GM23338 (cell line): ENCODE data around the gene CDC73. TPM values are rescaled to one million over a fixed set of nuclear protein-coding genes. Genes with fewer than 3 reads are reported as not detected.

Experiments used
- ATAC-seq: fragments of 200-7000 bp; cut with Tn5 transposase; 3 replicates; pipeline ENCODE4 v1.9.1; 2020
- DNase-seq: peaks from one replicate; pipeline ENCODE4 v3.0.0-alpha.2; 2015; ENCODE audit warnings: low spot score
- H2AFZ ChIP-seq: fragments of 200-600 bp; sonication (generic); 2 replicates; pipeline ENCODE4 v1.8.0; 2016; ENCODE audit warnings: antibody characterized with exemption, mild to moderate bottlenecking, moderate library complexity
- H3F3A ChIP-seq: fragments of 200-600 bp; sonication (generic); replicated peaks from 2 replicates; pipeline ENCODE4 v1.8.0; 2017; ENCODE audit warnings: antibody characterized with exemption, mixed run types, low read depth
- H3K27ac ChIP-seq: fragments of 200-600 bp; sonication (generic); 2 replicates; pipeline ENCODE4 v1.6.1; 2016; ENCODE audit warnings: low read depth
- H3K27me3 ChIP-seq: fragments of 200-600 bp; sonication (generic); 2 replicates; pipeline ENCODE4 v1.8.0; 2016; ENCODE audit warnings: mild to moderate bottlenecking, mixed run types, moderate library complexity; ENCODE audit not compliant: insufficient read depth
- H3K36me3 ChIP-seq: fragments of 200-600 bp; sonication (generic); 2 replicates; pipeline ENCODE4 v1.8.0; 2016; ENCODE audit warnings: mild to moderate bottlenecking; ENCODE audit not compliant: insufficient read depth
- H3K4me1 ChIP-seq: fragments of 200-600 bp; sonication (generic); 2 replicates; pipeline ENCODE4 v1.8.0; 2016; ENCODE audit warnings: mild to moderate bottlenecking, moderate library complexity; ENCODE audit not compliant: insufficient read depth
- H3K4me2 ChIP-seq: fragments of 200-600 bp; sonication (generic); 2 replicates; pipeline ENCODE4 v1.7.1; 2017; ENCODE audit warnings: mixed run types
- H3K4me3 ChIP-seq: fragments of 200-600 bp; sonication (generic); 2 replicates; pipeline ENCODE4 v1.6.1; 2016; ENCODE audit warnings: mixed run types
- H3K79me2 ChIP-seq: fragments of 200-600 bp; sonication (generic); replicated peaks from 2 replicates; pipeline ENCODE4 v1.8.0; 2017; ENCODE audit warnings: mild to moderate bottlenecking; ENCODE audit not compliant: insufficient read depth
- H3K9me2 ChIP-seq: fragments of 200-600 bp; sonication (generic); 2 replicates; pipeline ENCODE4 v1.8.0; 2017; ENCODE audit not compliant: insufficient read depth
- H4K20me1 ChIP-seq: fragments of 200-600 bp; sonication (generic); replicated peaks from 2 replicates; pipeline ENCODE4 v1.8.0; 2017; ENCODE audit warnings: mild to moderate bottlenecking; ENCODE audit not compliant: insufficient read depth
- H3K27ac Mint-ChIP-seq: 2 replicates; pipeline ENCODE4 v1.8.0; 2020; ENCODE audit warnings: inconsistent platforms, mild to moderate bottlenecking, moderate library complexity, mixed read lengths
- H3K27me3 Mint-ChIP-seq: 3 replicates; pipeline ENCODE4 v1.8.0; 2022; ENCODE audit warnings: low read depth, mild to moderate bottlenecking, moderate library complexity, mixed read lengths, inconsistent platforms; ENCODE audit not compliant: insufficient read depth, poor library complexity
- H3K36me3 Mint-ChIP-seq: 3 replicates; pipeline ENCODE4 v1.8.0; 2021; ENCODE audit warnings: low read depth, mild to moderate bottlenecking, inconsistent platforms, moderate library complexity, mixed read lengths
- H3K4me1 Mint-ChIP-seq: 3 replicates; pipeline ENCODE4 v1.8.0; 2020; ENCODE audit warnings: mild to moderate bottlenecking, inconsistent platforms, mixed read lengths
- H3K4me3 Mint-ChIP-seq: 3 replicates; pipeline ENCODE4 v1.8.0; 2021; ENCODE audit warnings: moderate library complexity, mild to moderate bottlenecking, inconsistent platforms, mixed read lengths
- H3K9me3 Mint-ChIP-seq: 3 replicates; pipeline ENCODE4 v1.8.0; 2020; ENCODE audit warnings: moderate library complexity, mild to moderate bottlenecking, inconsistent platforms, mixed read lengths
- CREB1 ChIP-seq: fragments of 250-450 bp; sonication (Bioruptor Pico); IDR thresholded peaks from 2 replicates; pipeline ENCODE4 v1.5.0; 2020; ENCODE audit warnings: low read depth, mild to moderate bottlenecking, moderate library complexity
- EZH2 ChIP-seq: fragments of 200-600 bp; sonication (generic); IDR thresholded peaks from one replicate; pipeline ENCODE4 v1.8.0; 2017; ENCODE audit warnings: antibody characterized with exemption, mild to moderate bottlenecking, low read depth; ENCODE audit not compliant: unreplicated experiment
- EZH2phosphoT487 ChIP-seq: fragments of 200-600 bp; sonication (generic); IDR thresholded peaks from one replicate; pipeline ENCODE4 v1.8.1; 2018; ENCODE audit warnings: antibody characterized with exemption; ENCODE audit not compliant: unreplicated experiment
- JUNB ChIP-seq: IDR thresholded peaks from one replicate; pipeline ENCODE4 v1.6.1; 2016; ENCODE audit warnings: antibody characterized with exemption; ENCODE audit not compliant: unreplicated experiment
- NANOG ChIP-seq: IDR thresholded peaks from 2 replicates; pipeline ENCODE4 v1.6.1; 2016; ENCODE audit warnings: antibody characterized with exemption, borderline replicate concordance
- ZNF114 ChIP-seq: fragments of 250-450 bp; sonication (Bioruptor Pico); IDR thresholded peaks from 2 replicates; pipeline ENCODE4 v1.5.0; 2020; ENCODE audit warnings: mild to moderate bottlenecking, moderate library complexity
- polyA plus RNA-seq: library from polyadenylated mRNA; unstranded; fragments of >200 nt; fragmentation: Nextera tagmentation; extraction: Ambion mirVana; gene quantifications from 2 replicates; pipeline ENCODE4 v1.2.1, GENCODE V29; 2016
- total RNA-seq: library from RNA; depleted of rRNA; stranded (reverse); fragments of >200 nt; shearing (Covaris generic); gene quantifications from 2 replicates; pipeline ENCODE4 v1.2.3, GENCODE V29; 2014
- TF ChIP-seq, protein P1 (sequence below): IDR thresholded peaks from 2 replicates; pipeline ENCODE4 v1.6.1; 2016; ENCODE audit warnings: antibody characterized with exemption
- TF ChIP-seq, protein P2 (sequence below), 2 experiments: fragments of 200-600 bp in 1 of 2; sonication (generic) in 1 of 2; conservative IDR thresholded peaks; 2 replicates each; pipeline versions ENCODE4 v1.5.1 to v1.6.1; 2016 to 2017; ENCODE audit warnings: antibody characterized with exemption in 2 of 2, low read depth in 2 of 2, mild to moderate bottlenecking in 2 of 2, moderate library complexity in 1 of 2
- TF ChIP-seq, protein P3 (sequence below): fragments of 250-450 bp; sonication (Bioruptor Pico); IDR thresholded peaks from 2 replicates; pipeline ENCODE4 v1.5.0; 2020; ENCODE audit warnings: mild to moderate bottlenecking, moderate library complexity

CDC73 gene
- total and polyA plus RNA-seq, 2 experiments from 2014 or later, result 40.4 to 63.2 TPM

DNA sequence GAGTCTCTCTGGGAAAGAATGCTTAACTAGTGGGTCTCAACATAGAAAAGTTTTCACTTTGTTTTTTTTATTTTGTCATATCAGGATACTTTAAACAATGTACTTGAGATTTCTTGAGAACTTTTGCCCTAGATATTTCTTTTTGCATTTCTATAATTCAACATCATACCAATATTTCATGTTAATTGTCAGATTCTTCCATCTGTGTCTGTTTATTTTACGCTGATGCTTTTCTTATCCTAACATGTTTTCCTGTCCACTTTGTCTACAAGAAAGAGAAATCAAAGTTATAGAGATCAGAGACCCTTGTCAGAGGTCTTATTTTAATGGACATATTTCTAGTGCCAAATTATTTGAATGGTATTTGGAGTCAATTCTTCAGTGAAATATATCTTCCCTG, 160.1 kb downstream of the CDC73 start:
- Histone ChIP-seq H3K36me3 (no peaks in the 10 kb centered on the region), H3K4me1 (peaks cover 8% of the 10 kb centered on the region; the same call in 1 of the 2 replicates), H4K20me1 (no peaks in the 10 kb centered on the region), H2AFZ (no peak overlapping the region), H3K27ac (no peak overlapping the region), H3K4me2 (no peak overlapping the region), H3K4me3 (no peak overlapping the region), H3K79me2 (no peaks in the 10 kb centered on the region), H3K27me3 (no peaks in the 10 kb centered on the region), H3F3A (no peaks in the 10 kb centered on the region), H3K9me2 (peaks cover 9% of the 10 kb centered on the region; the same call in 1 of the 2 replicates)
- H3K27ac Mint-ChIP-seq, result no peak overlapping the region
- peaks cover 4% of the 10 kb centered on the region; the same call in 1 of the 3 replicates for H3K4me1 Mint-ChIP-seq
- DNase-seq (no peak), ATAC-seq (no peak)
- H3K4me3 Mint-ChIP-seq, result no peak overlapping the region
- no peaks in the 10 kb centered on the region for H3K36me3 Mint-ChIP-seq
- H3K27me3 Mint-ChIP-seq, result peaks cover 5% of the 10 kb centered on the region
- 0 out of 3 replicates have a peak, but pooled peaks cover 4% of the 10 kb centered on the region for H3K9me3 Mint-ChIP-seq
- TF ChIP-seq EZH2 (no peak), CREB1 (CRISPR knock-in tag) (no peak), EZH2phosphoT487 (no peak), JUNB (no peak), NANOG (no peak), ZNF114 (CRISPR knock-in tag) (no peak)
- TF ChIP-seq, protein P1, sequence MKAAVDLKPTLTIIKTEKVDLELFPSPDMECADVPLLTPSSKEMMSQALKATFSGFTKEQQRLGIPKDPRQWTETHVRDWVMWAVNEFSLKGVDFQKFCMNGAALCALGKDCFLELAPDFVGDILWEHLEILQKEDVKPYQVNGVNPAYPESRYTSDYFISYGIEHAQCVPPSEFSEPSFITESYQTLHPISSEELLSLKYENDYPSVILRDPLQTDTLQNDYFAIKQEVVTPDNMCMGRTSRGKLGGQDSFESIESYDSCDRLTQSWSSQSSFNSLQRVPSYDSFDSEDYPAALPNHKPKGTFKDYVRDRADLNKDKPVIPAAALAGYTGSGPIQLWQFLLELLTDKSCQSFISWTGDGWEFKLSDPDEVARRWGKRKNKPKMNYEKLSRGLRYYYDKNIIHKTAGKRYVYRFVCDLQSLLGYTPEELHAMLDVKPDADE, result no peak
- TF ChIP-seq, protein P2, sequence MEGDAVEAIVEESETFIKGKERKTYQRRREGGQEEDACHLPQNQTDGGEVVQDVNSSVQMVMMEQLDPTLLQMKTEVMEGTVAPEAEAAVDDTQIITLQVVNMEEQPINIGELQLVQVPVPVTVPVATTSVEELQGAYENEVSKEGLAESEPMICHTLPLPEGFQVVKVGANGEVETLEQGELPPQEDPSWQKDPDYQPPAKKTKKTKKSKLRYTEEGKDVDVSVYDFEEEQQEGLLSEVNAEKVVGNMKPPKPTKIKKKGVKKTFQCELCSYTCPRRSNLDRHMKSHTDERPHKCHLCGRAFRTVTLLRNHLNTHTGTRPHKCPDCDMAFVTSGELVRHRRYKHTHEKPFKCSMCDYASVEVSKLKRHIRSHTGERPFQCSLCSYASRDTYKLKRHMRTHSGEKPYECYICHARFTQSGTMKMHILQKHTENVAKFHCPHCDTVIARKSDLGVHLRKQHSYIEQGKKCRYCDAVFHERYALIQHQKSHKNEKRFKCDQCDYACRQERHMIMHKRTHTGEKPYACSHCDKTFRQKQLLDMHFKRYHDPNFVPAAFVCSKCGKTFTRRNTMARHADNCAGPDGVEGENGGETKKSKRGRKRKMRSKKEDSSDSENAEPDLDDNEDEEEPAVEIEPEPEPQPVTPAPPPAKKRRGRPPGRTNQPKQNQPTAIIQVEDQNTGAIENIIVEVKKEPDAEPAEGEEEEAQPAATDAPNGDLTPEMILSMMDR (conservative IDR thresholded peaks at IDR 0.05; ENCODE audit: low read depth in 2 of 2), result no peak
- TF ChIP-seq, protein P3, sequence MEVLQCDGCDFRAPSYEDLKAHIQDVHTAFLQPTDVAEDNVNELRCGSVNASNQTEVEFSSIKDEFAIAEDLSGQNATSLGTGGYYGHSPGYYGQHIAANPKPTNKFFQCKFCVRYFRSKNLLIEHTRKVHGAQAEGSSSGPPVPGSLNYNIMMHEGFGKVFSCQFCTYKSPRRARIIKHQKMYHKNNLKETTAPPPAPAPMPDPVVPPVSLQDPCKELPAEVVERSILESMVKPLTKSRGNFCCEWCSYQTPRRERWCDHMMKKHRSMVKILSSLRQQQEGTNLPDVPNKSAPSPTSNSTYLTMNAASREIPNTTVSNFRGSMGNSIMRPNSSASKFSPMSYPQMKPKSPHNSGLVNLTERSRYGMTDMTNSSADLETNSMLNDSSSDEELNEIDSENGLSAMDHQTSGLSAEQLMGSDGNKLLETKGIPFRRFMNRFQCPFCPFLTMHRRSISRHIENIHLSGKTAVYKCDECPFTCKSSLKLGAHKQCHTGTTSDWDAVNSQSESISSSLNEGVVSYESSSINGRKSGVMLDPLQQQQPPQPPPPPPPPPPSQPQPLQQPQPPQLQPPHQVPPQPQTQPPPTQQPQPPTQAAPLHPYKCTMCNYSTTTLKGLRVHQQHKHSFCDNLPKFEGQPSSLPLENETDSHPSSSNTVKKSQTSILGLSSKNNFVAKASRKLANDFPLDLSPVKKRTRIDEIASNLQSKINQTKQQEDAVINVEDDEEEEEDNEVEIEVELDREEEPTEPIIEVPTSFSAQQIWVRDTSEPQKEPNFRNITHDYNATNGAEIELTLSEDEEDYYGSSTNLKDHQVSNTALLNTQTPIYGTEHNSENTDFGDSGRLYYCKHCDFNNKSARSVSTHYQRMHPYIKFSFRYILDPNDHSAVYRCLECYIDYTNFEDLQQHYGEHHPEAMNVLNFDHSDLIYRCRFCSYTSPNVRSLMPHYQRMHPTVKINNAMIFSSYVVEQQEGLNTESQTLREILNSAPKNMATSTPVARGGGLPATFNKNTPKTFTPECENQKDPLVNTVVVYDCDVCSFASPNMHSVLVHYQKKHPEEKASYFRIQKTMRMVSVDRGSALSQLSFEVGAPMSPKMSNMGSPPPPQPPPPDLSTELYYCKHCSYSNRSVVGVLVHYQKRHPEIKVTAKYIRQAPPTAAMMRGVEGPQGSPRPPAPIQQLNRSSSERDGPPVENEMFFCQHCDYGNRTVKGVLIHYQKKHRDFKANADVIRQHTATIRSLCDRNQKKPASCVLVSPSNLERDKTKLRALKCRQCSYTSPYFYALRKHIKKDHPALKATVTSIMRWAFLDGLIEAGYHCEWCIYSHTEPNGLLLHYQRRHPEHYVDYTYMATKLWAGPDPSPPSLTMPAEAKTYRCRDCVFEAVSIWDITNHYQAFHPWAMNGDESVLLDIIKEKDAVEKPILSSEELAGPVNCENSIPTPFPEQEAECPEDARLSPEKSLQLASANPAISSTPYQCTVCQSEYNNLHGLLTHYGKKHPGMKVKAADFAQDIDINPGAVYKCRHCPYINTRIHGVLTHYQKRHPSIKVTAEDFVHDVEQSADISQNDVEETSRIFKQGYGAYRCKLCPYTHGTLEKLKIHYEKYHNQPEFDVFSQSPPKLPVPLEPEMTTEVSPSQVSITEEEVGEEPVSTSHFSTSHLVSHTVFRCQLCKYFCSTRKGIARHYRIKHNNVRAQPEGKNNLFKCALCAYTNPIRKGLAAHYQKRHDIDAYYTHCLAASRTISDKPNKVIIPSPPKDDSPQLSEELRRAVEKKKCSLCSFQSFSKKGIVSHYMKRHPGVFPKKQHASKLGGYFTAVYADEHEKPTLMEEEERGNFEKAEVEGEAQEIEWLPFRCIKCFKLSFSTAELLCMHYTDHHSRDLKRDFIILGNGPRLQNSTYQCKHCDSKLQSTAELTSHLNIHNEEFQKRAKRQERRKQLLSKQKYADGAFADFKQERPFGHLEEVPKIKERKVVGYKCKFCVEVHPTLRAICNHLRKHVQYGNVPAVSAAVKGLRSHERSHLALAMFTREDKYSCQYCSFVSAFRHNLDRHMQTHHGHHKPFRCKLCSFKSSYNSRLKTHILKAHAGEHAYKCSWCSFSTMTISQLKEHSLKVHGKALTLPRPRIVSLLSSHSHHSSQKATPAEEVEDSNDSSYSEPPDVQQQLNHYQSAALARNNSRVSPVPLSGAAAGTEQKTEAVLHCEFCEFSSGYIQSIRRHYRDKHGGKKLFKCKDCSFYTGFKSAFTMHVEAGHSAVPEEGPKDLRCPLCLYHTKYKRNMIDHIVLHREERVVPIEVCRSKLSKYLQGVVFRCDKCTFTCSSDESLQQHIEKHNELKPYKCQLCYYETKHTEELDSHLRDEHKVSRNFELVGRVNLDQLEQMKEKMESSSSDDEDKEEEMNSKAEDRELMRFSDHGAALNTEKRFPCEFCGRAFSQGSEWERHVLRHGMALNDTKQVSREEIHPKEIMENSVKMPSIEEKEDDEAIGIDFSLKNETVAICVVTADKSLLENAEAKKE (CRISPR knock-in tag), result no peak
